GM18909 (cell line): ENCODE measurements around the gene PRKG1.
A peak's percentile ranks its signal among the peaks of the same experiment; 100 is the strongest.
"Not testable (repeated sequence)": the region's sequence is repeated elsewhere in the genome, so short reads cannot be mapped to it uniquely, and the experiment has no call there.

Experiments used
- ATAC-seq: cut with Tn5 transposase; IDR thresholded peaks from one replicate; pipeline ENCODE4 v1.9.1; 2021; ENCODE audit warnings: mild to moderate bottlenecking; ENCODE audit not compliant: unreplicated experiment, poor library complexity

PRKG1 gene

DNA sequence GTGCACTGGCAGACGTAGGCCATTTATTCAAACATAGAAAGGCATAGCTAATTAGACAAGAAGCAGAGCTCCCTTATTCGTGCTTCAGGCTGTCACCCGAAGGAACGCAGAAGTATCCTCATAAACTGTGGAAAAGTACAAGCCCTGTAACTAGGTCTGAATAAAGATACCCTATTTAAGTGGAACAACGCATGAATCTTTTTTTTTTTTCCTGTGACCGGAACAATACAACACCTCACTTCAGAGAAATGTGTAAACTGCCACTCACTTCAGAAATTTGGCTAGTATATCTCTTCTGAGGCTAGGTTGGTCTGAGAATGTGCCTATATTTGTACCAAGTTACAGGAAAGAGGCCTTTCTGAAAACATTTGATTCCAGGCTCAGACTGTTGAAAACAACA is 633.1 kb downstream of the PRKG1 start:
- no peak for ATAC-seq

DNA sequence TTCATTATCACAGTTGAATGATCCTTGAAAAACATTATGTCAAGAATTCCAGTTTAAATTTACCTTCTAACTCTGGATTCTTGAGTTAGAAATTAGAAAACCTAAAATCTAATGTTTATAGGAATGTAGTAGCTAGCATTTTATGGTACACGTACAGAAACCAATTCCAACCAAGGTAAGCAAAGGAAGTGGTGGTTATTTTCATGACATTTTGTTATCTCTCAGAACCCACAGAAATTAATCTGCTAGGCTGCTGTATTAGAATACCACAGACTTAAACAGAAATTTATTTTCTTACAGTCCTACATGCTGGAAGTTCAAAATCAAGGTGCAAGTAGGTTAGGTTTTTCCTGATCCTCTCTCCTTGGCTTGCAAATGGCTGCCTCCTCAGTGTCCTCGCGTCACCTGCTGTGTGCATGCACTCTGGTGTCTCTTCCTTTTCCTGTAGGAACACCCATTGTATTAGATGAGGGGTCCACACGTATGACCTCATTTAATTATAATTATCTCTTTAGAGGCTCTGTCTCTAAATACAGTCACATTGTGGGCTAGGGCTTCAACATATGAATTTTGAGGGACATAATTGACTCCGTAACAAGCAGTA is 633.6 kb downstream of the PRKG1 start:
- ATAC-seq = no peak

DNA sequence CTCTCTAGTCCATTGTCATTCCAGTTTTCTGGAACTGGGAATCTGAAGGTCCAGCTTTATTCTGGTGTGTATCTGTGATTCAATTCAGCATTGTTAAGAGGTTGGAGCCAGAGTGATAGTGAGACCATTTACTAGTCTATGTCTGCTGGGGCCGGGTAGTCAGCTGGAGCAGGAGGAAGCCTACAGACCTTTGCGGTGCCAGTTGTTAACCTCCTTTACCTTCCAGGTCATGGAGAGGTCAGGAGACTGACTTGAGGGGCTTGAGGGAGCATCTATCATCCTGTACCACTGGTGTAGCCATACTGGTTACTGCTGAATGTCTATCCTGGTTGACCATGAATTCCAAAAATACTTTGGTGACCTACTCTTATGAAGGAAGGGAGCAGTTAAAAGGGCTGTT is 634.3 kb downstream of the PRKG1 start:
- no peak for ATAC-seq

DNA sequence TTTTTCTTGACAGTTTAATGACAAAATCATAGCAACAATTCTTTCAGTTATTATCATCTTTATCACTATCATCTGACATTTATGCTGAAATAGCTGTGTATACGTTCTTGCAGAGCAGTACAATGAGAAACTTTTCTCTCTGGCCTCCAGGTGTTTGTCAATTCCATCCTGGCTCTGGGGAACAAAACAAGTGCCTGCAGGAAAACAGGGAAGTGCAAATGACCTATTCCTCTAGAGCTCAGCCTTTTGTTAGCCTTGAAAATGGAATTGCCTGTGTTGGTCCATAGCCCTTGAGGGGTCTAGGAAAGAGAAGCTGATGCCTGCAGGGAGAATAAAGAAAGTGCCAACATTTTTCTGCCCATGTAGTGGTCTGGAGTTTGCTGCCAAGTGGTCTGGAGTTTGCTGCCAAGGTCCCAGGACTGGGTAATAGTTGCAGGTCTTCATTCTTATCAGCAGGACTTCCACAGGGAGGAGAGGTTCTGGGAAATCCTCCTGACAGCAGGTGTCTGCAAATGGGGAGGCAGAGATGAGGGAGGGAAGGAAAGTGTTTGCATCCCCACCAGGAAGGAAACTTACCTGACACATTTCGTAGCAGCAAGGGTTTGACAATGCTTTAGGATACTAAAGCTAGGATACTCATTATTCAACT is 635.2 kb downstream of the PRKG1 start:
- no peak for ATAC-seq

DNA sequence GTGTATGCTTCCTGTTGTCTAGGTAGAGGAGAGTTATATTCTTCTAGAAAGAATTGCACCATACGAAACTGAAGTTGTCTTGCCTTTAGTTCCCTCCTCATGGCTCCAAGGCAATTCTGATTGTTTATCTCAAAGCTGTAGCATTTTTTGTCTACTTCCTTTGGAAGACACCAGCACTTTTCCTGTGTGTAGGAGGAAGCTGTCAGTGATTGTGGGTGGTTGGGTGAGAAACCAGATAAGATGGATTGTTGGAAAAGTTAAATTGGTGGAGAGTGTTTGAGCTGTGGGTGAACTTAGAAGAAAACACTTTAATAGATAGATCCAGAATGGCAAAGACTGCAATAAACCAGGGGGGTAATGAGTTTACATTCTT is 637.2 kb downstream of the PRKG1 start:
- ATAC-seq = no peak

DNA sequence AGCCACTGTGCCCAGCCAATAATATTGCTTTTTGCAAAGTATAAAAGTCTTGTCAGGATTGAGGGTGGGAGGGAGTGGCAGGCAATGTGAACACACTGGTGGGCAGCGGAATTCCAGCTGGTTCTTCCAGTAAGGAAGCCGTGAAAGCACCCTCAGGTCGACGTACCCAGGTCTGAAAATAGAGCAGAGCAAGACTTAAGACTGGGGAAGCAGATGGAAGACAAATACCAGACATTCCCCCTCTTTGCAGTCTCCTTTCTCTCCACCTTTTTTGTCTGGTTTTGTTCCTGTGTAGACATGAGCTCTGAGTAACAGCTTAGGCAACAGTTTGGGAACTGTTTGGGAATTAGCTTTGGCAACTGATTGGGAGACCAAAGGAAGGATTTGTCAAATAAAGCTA is 642.7 kb downstream of the PRKG1 start:
- ATAC-seq = no peak

DNA sequence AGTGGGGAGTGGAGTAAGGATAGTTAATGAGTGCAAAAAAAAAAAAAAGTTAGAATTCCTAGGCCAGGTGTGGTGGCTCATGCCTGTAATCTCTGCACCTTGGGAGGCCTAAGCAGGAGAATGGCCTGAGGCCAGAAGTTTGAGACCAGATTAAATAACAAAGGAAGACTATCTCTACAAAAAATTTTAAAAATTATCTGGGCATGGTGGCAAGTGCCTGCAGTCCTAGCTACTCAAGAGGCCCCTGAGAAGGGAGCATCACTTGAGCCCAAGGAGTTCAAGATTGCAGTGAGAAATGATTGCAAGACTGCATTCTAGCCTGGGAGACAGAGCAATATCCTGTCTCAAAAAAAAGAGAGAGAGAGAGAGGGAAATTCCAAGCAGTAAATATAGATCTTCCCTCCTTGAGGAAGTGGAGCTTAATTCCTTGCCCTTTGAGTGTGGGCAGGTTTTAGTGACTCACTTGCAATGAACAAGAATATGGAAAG is 644.6 kb downstream of the PRKG1 start:
- no peak for ATAC-seq

DNA sequence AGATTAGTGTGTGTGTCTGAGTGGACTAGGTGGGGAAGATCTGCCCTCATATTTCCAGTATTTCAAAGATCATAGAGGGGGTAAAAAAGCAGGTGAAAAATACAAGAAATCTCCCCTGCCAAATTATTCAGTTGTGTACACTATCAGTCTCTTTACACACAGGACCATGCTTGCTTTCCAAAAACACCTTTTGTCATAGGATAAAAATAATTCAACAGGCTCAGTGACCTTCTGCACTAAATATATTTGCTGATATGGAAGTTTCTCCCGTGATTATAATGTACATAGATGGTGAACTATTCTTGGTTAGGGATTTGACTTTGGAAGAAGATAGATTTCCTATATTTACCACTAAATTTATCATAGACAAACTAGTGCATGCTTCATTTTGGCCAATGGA is 649.8 kb downstream of the PRKG1 start:
- ATAC-seq = no peak

DNA sequence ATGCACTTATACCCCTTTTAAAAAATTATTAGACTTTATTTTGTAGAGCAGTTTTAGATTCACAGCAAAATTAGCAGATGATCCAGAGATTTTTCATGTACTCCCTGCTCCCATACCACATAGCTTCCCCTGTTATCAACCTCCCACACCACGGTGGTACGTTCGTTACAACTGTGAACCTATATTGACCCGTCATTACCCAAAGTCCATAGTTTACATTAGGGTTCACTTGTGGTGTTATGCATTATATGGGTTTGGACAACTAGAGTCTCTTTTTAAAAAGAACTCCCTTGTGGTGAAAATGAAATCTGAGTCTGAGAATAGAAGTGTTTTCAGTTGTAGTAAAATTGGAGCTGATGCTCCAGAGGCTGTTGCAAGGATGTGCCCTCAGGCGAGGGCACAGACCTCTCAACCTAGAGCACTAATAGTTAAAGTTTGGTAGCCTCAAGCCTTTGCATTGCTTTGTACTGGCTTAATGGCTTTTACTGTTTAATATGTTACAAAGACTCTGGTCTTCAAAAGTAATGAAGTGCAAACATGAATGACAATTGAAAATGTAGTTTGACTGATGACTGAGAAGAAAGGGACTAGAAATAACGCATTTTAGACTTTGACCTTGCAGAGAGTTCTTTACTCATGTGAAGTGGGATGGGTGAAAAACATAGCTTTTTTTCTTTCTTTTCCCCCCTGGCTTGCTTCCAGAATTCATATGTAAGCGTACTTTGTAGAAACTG is 655.7 kb downstream of the PRKG1 start:
- ATAC-seq = no peak

DNA sequence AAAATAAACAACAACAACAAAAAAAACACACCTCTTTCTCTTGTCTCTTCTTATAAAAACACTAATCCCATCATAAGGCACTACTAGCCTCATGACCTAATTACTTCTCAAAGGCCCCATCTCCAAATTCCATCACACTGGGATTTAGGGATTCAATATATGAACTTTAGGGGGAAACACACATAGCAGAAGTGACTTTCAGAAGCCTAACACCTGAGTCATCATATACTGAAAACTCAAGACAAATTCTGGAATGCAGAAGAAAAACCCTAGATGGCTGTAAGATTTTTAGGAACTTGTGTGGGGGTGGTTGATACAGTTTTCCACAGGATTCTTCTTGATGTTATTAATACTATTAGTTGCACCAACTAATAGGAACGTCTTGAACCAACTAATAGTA is 658.8 kb downstream of the PRKG1 start:
- ATAC-seq = no peak

DNA sequence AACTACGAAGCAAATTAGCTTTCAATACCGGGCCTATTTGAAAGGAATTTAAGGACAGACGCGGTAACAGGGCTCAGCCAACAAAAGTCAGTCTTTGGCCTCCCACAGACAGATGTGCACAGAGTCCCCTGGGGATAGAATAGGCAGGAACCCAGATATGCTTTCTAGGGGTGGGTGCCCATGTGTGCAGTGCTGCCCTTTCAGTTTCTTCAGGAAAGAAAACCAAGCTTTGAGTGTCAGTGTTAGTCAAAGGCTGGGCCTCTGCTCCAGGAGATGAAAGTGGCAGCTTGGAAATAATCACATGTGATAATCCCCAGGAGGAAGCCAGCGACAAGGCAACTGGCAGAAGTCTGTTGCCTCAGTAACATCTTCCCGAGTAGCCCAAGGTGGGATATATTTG is 668.9 kb downstream of the PRKG1 start:
- peak; percentile 97 for ATAC-seq

DNA sequence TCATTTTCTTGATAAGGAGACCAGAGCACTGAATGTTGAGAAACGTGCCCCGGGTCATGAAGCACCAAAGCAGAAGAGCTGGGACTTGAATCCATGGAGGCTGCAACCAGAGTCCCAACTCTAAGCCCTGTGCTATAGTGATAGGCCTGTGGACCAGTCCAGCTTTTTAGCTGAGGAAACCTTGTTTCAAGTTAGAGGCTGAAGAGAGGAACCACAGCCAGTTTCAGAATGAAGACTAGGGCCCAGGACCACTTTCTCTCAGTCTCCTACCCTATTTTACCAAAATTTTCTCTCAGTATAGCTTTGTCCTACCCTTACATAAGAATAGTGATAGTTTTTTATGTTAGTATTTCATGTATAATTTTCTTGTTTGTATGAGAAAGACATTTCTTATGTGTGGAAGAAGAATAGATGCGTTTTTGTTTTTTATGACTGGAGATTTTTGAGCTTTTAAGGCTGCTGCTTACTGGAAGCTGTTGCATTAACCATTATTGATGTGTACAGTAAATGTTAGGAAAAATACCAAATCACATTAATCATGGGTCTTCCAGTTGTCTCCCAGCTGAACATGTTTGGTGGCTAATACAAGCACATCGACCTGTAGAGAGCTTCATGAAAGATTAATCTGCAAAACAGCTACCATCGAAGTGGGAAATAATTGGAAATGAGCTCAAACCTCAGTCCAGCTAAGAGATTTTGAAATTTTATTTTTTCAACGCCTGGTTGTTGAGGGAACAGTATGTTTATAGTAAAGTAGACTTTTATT is 670.1 kb downstream of the PRKG1 start:
- ATAC-seq = peak; percentile 47

DNA sequence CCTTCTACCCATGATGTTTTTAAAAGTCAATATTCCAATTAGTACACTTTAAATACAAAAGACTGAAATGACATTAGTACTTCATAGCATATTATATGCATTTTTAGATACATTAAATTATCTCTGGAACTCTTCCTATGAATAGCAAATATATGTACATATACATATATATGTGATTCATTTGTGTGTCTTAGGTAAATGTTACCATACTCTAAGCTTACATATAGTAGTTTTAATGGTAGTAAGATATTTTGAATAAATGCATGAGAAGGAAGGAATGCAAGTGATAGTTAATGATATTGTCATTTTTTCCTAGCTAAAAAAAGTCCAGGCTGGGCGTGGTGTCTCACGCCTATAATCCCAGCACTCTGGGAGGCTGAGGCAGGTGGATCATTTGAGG is 671.1 kb downstream of the PRKG1 start:
- no peak for ATAC-seq

DNA sequence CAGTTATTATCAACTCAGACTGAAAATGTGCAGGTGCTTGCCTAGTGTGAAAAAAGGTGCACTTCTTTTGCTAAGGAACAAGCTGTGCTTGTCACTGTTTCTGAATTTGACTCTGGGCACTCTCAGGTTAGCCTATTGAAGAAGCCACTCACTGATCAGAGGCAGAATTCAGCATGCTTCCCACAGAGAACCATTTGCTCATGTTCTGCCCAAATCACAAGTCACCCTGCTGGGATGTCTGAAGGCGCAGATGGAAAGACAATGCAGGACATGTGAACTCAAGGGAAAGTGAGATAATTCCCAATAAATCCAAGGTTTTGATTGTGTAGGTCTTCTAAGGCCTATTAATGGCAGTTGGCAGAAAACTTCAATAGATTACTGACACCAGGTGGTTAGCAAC is 672.9 kb downstream of the PRKG1 start:
- no peak for ATAC-seq

DNA sequence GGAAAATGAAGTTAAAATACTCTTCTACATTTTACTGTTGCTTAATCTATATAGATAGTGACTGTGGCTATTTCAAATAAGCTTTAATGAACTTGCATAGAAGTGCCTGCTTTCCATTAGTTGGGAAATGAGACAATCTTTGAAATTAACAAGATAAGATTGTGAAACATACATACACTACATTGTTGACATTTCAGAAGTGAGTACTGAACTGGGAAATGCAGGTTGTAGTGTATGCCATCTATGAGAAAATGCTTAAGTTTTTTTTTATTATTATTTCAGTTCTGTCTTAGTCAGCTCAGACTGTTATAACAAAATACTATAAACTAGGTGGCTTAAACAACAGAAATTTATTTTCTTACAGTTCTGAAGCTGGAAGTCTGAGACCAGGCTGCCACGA is 674.7 kb downstream of the PRKG1 start:
- ATAC-seq = no peak

DNA sequence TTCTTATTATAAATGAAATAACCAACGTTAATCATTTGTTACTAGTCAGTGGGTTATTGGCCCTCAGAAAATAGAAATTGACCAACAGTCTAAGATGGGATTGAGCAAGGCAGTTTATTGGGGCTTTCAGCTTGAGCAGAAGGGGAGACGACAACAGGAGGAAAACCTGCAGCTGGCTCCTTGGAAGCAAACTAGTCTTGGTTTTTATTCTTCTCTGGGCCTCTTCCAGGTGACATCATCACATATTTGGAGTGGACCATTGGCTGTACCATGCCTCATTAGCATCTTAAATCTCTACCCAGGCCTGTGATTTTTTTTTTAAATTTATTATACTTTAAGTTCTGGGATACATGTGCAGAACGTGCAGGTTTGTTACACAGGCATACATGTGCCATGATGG is 684.1 kb downstream of the PRKG1 start:
- ATAC-seq = no peak

DNA sequence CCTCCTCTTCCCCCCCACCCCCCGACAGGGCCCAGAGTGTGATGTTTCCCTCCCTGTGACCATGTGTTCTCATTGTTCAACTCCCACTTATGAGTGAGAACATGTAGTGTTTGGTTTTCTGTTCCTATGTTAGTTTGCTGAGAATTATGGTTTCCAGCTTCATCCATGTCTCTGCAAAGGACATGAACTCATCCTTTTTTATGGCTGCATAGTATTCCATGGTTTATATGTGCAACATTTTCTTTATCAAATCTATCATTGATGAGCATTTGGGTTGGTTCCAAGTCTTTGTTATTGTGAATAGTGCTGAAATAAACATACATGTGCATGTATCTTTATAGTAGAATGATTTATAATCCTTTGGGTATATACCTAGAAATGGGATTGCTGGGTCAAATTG is 684.6 kb downstream of the PRKG1 start:
- ATAC-seq = not testable (repeated sequence)

DNA sequence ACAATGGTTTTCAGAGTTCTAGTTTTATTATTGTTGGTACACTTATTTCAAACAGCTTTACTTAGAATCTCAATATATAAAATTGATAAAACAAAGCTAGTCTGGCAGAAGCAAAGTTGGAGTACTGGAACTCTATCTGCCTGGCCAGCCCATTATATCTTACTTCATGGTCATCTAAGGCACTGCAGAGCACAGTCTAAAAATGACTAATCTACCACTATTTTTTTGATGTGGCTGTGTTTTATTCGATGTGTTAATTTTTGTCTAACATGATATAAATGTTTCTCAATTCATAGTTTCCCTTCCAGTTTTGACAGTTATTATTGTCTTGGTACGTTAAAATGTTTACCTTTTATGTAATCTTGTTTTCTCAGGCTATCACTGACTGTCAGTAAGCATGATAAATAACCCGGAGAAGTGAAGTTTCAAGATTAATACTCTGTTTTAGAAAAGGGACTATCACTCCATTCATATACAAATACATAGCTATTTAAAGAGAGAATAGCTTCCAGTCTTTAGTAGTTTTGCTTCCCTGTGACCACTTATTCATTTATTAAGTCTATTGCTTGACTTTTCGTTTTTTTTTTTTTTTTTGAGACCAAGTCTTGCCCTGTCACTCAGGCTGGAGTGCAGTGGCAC is 685.7 kb downstream of the PRKG1 start:
- ATAC-seq = no peak

DNA sequence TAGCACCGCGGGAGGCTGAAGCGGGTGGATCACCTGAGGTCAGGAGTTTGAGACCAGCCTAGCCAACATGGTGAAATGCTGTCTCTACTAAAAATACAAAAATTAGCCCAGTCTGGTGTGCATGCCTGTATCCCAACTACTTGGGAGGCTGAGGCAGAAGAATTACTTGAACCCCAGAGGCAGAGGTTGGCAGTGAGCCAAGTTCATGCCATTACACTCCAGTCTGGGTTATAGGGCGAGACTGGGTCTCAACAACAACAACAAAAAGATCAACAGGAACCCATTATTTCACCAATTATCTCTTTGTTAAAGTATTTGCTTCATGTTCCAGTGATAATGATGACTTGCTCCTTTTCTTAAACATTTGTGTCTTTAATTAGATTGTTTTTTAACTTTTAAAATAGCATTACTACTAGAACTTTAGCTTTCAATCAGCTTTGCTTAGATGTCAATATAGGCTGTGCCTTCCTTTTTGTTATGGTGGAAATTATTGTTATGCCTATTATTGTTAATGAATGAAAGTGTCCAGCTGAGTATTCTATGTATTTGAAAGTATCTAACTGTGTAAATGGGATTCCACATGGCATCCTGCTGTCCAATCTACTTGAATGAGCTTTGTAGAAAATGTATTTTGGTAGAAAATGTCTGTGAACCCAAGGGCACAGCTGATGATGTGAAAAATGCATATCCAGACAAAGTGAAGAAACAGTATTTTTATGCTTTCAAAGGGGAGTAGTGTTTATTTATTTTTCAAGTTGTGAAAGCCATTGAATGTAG is 686.8 kb downstream of the PRKG1 start:
- no peak for ATAC-seq

DNA sequence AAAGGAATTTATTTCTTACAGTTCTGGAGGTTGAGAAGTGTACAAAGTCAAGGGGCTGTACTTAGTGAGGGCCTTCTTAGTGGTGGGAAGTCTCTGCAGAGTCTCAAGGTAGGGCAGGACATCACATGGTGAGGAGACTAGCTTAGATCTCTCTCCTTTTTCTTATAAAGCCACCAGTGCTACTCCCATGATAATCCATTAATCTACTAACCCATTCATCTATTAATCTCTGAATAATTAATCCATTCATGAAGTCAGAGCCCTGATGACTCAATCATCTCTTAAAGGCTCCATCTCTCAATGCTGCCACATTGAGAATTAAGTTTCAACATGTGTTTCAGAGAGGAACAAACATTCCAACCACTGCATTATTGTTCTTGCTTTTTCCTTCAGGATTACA is 689.5 kb downstream of the PRKG1 start:
- ATAC-seq = no peak
